ENCODE measurements around the gene SEC14L5.

SEC14L5 gene

GRCh38 chr16:5059386-5060072 is 101.4 kb downstream of the SEC14L5 start:
- H3K4me3 ChIP-seq (replicated peaks in 1 of 2; ENCODE audit: low read depth in 2 of 2, low read length in 2 of 2): no peak overlapping the region
- no peak for DNase-seq (ENCODE audit: low read depth in 2 of 2)
- TF ChIP-seq, protein P1, sequence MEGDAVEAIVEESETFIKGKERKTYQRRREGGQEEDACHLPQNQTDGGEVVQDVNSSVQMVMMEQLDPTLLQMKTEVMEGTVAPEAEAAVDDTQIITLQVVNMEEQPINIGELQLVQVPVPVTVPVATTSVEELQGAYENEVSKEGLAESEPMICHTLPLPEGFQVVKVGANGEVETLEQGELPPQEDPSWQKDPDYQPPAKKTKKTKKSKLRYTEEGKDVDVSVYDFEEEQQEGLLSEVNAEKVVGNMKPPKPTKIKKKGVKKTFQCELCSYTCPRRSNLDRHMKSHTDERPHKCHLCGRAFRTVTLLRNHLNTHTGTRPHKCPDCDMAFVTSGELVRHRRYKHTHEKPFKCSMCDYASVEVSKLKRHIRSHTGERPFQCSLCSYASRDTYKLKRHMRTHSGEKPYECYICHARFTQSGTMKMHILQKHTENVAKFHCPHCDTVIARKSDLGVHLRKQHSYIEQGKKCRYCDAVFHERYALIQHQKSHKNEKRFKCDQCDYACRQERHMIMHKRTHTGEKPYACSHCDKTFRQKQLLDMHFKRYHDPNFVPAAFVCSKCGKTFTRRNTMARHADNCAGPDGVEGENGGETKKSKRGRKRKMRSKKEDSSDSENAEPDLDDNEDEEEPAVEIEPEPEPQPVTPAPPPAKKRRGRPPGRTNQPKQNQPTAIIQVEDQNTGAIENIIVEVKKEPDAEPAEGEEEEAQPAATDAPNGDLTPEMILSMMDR (IDR thresholded peaks at IDR 0.05; ENCODE audit: low read depth, low read length): no peak

GRCh38 chr16:5060073-5060641 is 102.0 kb downstream of the SEC14L5 start:
- no peak overlapping the region for H3K4me3 ChIP-seq (replicated peaks in 1 of 2; ENCODE audit: low read depth in 2 of 2, low read length in 2 of 2)
- TF ChIP-seq, protein P1 (IDR thresholded peaks at IDR 0.05; ENCODE audit: low read depth, low read length): no peak
- no peak for DNase-seq (ENCODE audit: low read depth in 2 of 2)

- no peak overlapping the region for H3K4me3 ChIP-seq (replicated peaks in 1 of 2; ENCODE audit: low read depth in 2 of 2, low read length in 2 of 2)
- TF ChIP-seq, protein P1 (IDR thresholded peaks at IDR 0.05; ENCODE audit: low read depth, low read length): no peak
- no peak for DNase-seq (ENCODE audit: low read depth in 2 of 2)
Measured at GRCh38 chr16:5062051-5062450, 103.9 kb downstream of the SEC14L5 start.

DNA sequence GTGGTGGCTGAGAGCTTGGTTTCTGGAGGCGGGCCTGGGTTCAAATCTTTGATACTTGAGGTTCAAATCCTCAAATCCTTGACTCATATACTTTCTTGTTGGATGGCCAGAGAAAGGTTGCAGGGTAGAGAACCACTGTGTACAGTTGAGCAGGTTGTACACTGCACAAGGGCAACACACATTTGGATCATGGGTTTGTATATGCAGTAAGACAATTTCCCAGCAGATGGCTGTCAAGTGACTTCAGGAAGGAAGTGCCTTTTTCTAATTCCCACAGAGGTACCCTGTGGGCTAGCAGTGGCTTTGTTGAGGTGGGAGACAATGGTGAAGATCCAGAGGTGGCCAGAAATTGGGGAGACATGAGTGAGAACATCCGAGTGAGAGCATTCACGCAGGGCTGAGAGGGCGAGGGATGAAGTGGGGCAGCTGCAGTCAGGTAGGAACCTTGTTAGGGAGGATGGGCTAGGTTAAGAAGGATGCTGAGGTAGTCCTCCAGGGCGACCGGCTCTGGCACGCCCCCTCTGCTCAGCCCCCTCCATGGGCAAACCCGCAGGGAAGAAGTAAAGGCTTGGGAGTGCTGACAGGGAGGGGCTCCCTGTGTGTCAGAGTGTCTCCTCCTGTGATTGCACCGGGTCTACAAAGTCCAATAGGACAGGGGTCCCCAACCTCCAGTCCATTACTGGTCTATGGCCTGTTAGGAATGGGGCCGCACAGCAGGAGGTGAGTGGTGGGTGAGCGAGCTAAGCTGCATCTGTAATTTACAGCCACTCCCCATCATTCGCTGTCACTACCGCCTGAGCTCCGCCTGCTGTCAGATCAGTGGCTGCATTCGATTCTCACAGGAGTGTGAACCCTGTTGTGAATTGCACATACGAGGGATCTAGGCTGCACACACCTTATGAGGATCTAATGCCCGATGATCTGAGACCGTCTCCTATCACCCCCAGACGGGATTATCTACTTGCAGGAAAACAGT is 104.9 kb downstream of the SEC14L5 start:
- TF ChIP-seq, protein P1 (IDR thresholded peaks at IDR 0.05; ENCODE audit: low read depth, low read length): no peak
- no peak overlapping the region for H3K4me3 ChIP-seq (replicated peaks in 1 of 2; ENCODE audit: low read depth in 2 of 2, low read length in 2 of 2)
- no peak for DNase-seq (ENCODE audit: low read depth in 2 of 2)

DNA sequence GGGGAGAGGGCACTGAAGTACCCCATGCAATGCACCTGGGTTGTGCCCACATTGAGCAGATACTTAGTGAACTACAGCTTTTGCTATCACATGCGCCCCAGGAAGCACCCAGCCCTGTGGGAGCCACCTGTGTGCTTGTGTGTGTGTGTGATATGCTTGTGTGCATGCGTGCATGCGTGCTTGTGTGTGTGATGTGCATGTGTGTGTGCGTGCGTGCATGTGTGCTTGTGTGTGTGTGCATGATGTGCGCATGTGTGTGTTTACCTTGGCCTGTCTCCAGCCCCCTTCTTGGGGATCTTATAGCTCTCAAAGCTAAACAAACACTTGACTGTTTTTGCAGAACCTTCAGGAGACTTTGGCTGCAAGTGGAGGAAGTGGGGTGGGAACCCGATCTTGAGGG is 106.8 kb downstream of the SEC14L5 start:
- no peak for DNase-seq (ENCODE audit: low read depth in 2 of 2)
- H3K4me3 ChIP-seq (replicated peaks in 1 of 2; ENCODE audit: low read depth in 2 of 2, low read length in 2 of 2): no peak overlapping the region
- TF ChIP-seq, protein P1 (IDR thresholded peaks at IDR 0.05; ENCODE audit: low read depth, low read length): no peak

DNA sequence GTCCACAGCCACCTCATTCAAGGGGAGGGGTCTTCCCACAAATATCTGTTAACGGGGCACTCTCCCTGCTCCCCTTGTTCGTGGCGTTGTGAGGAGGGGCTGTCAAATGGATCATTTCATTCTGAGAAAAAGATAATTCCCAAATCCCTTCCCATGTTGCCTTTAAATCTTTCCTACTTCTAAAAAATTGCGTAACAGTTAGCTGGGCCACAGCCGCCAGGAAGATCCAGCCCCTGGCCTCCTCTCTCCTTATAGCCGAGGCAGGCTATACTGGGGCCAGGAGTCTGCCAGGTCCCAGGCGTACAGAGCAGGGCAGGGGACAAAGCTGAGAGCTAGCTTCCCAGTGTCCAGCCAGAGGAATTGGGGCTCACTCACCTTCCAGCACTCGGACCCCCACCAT is 107.2 kb downstream of the SEC14L5 start:
- peak in 1 of 2 donors; percentile 19 for DNase-seq (ENCODE audit: low read depth in 2 of 2)
- no peak overlapping the region for H3K4me3 ChIP-seq (replicated peaks in 1 of 2; ENCODE audit: low read depth in 2 of 2, low read length in 2 of 2)
- TF ChIP-seq, protein P1 (IDR thresholded peaks at IDR 0.05; ENCODE audit: low read depth, low read length): no peak
